ENCODE results near the gene PIP5K1B.

Gene PIP5K1B

GRCh38 chr9:68707801-68708488 is 2.9 kb downstream of the PIP5K1B start:
- no peak for DNase-seq (ENCODE audit: low read depth)

- DNase-seq (ENCODE audit: low read depth) = no peak
Observed at GRCh38 chr9:68708513-68708912, 3.5 kb downstream of the PIP5K1B start.

- DNase-seq (ENCODE audit: low read depth) = no peak
Observed at GRCh38 chr9:68709291-68710110, 4.5 kb downstream of the PIP5K1B start.

GRCh38 chr9:68710111-68710471 is 5.1 kb downstream of the PIP5K1B start:
- DNase-seq (ENCODE audit: low read depth) = no peak

- DNase-seq (ENCODE audit: low read depth) = no peak
Observed at GRCh38 chr9:68711281-68711680, 6.2 kb downstream of the PIP5K1B start.

- DNase-seq (ENCODE audit: low read depth) = no peak
Observed at GRCh38 chr9:68711932-68712331, 6.9 kb downstream of the PIP5K1B start.

GRCh38 chr9:68714416-68715180 is 9.6 kb downstream of the PIP5K1B start:
- no peak for DNase-seq (ENCODE audit: low read depth)

- no peak for DNase-seq (ENCODE audit: low read depth)
Observed at GRCh38 chr9:68715181-68715456, 10.1 kb downstream of the PIP5K1B start.

- DNase-seq (ENCODE audit: low read depth) = no peak
Observed at GRCh38 chr9:68717552-68718443, 12.8 kb downstream of the PIP5K1B start.

- no peak for DNase-seq (ENCODE audit: low read depth)
Observed at GRCh38 chr9:68719847-68720246, 14.8 kb downstream of the PIP5K1B start.

GRCh38 chr9:68720656-68721313 is 15.7 kb downstream of the PIP5K1B start:
- no peak for DNase-seq (ENCODE audit: low read depth)

GRCh38 chr9:68721666-68722330 is 16.8 kb downstream of the PIP5K1B start:
- no peak for DNase-seq (ENCODE audit: low read depth)

- no peak for DNase-seq (ENCODE audit: low read depth)
Observed at GRCh38 chr9:68725070-68725469, 20.0 kb downstream of the PIP5K1B start.

GRCh38 chr9:68726489-68726888 is 21.4 kb downstream of the PIP5K1B start:
- DNase-seq (ENCODE audit: low read depth) = no peak

GRCh38 chr9:68727636-68728035 is 22.6 kb downstream of the PIP5K1B start:
- DNase-seq (ENCODE audit: low read depth) = no peak

GRCh38 chr9:68728731-68729130 is 23.7 kb downstream of the PIP5K1B start:
- no peak for DNase-seq (ENCODE audit: low read depth)

- no peak for DNase-seq (ENCODE audit: low read depth)
Observed at GRCh38 chr9:68730570-68731235, 25.7 kb downstream of the PIP5K1B start.

- no peak for DNase-seq (ENCODE audit: low read depth)
Observed at GRCh38 chr9:68731857-68732256, 26.8 kb downstream of the PIP5K1B start.

GRCh38 chr9:68732405-68733020 is 27.5 kb downstream of the PIP5K1B start:
- DNase-seq (ENCODE audit: low read depth) = no peak

- no peak for DNase-seq (ENCODE audit: low read depth)
Observed at GRCh38 chr9:68733021-68733405, 28.0 kb downstream of the PIP5K1B start.

Data from GM04504 (cell line).